Measurements from ENCODE around the gene PIGB. TPM values are rescaled to one million over a fixed set of nuclear protein-coding genes. Genes with fewer than 3 reads are reported as not detected.

Gene PIGB
- 10 to 100 TPM in 2 of 4 donors, 1 to 10 TPM in 1, under 1 TPM in 1; 0.51 to 22.3 (median 10.9) TPM for total RNA-seq

GRCh38 chr15:55318588-55319494 is at the start of gene PIGB, which contains the start of gene PIGBOS1:
Gene PIGB, plus strand, starts transcription at chr15:55319222. Its CDS starts 29 bp downstream, at chr15:55319251.
Gene PIGBOS1, minus strand, starts transcription at chr15:55319123. Its CDS starts 1,331 bp downstream, at chr15:55317792.
- H3K36me3 ChIP-seq = no peaks in the 10 kb centered on the region
- no peaks in the 10 kb centered on the region for H3K9me3 ChIP-seq
- H3K4me3 ChIP-seq = peak within 1 kb of the TSS; percentile 60 to 70
- no peaks in the 10 kb centered on the region for H3K27me3 ChIP-seq
- peak in 1 of 2 donors; percentile 43 for TF ChIP-seq POLR2A (IDR thresholded peaks at IDR 0.05)
- peak in 1 of 4 experiments; percentile 28 for TF ChIP-seq CTCF (IDR thresholded peaks at IDR 0.05)
- peak; percentile 77 to 81 for DNase-seq
- peak within 1 kb of the TSS; percentile 73 to 79 for H3K27ac ChIP-seq
- no peaks in the 10 kb centered on the region for H3K4me1 ChIP-seq
- intact Hi-C loops (cut with DNase I; ENCODE audit: low total_unique reads) = no loop called here

- intact Hi-C loops (cut with DNase I; ENCODE audit: low total_unique reads) = no loop called here
- Histone ChIP-seq H3K4me3 (no peak overlapping the region), H3K36me3 (no peaks in the 10 kb centered on the region), H3K27me3 (no peaks in the 10 kb centered on the region), H3K27ac (no peak overlapping the region), H3K4me1 (no peaks in the 10 kb centered on the region), H3K9me3 (no peaks in the 10 kb centered on the region)
- no peak for DNase-seq
- TF ChIP-seq CTCF (IDR thresholded peaks at IDR 0.05) = no peak
- TF ChIP-seq POLR2A (IDR thresholded peaks at IDR 0.05) = no peak
Observed at GRCh38 chr15:55270291-55270690, 48.7 kb upstream of the PIGB start.

- no peaks in the 10 kb centered on the region for H3K9me3 ChIP-seq
- H3K27me3 ChIP-seq = no peaks in the 10 kb centered on the region
- intact Hi-C loops (cut with DNase I; ENCODE audit: low total_unique reads) = no loop called here
- no peak overlapping the region for H3K27ac ChIP-seq
- no peak for DNase-seq
- TF ChIP-seq POLR2A (IDR thresholded peaks at IDR 0.05) (no peak), CTCF (IDR thresholded peaks at IDR 0.05) (no peak)
- H3K36me3 ChIP-seq = no peaks in the 10 kb centered on the region
- H3K4me1 ChIP-seq = no peaks in the 10 kb centered on the region
- no peak overlapping the region for H3K4me3 ChIP-seq
Observed at GRCh38 chr15:55276324-55276723, 42.7 kb upstream of the PIGB start.

- Histone ChIP-seq H3K9me3 (no peaks in the 10 kb centered on the region), H3K27ac (no peak overlapping the region), H3K27me3 (no peaks in the 10 kb centered on the region), H3K36me3 (no peaks in the 10 kb centered on the region), H3K4me3 (no peak overlapping the region), H3K4me1 (no peaks in the 10 kb centered on the region)
- intact Hi-C loops (cut with DNase I; ENCODE audit: low total_unique reads) = no loop called here
- no peak for DNase-seq
- no peak for TF ChIP-seq POLR2A (IDR thresholded peaks at IDR 0.05)
- TF ChIP-seq CTCF (IDR thresholded peaks at IDR 0.05) = no peak
Observed at GRCh38 chr15:55277116-55277564, 41.9 kb upstream of the PIGB start.

- Histone ChIP-seq H3K36me3 (no peaks in the 10 kb centered on the region), H3K4me3 (no peak overlapping the region), H3K27me3 (no peaks in the 10 kb centered on the region), H3K4me1 (no peaks in the 10 kb centered on the region), H3K27ac (no peak overlapping the region), H3K9me3 (no peaks in the 10 kb centered on the region)
- no peak for DNase-seq
- intact Hi-C loops (cut with DNase I; ENCODE audit: low total_unique reads) = no loop called here
- TF ChIP-seq POLR2A (IDR thresholded peaks at IDR 0.05) (no peak), CTCF (IDR thresholded peaks at IDR 0.05) (no peak)
Observed at GRCh38 chr15:55277715-55278114, 41.3 kb upstream of the PIGB start.

Data from uterus (tissue), 4 donors.